Fibroblast of villous mesenchyme (primary cell): ENCODE data around the gene TLE5. TPM values are rescaled to one million over a fixed set of nuclear protein-coding genes. Genes with fewer than 3 reads are reported as not detected.

ENCODE experiments used
- DNase-seq: peaks from one replicate; pipeline ENCODE4 v3.0.0-alpha.2; 2010; ENCODE audit warnings: low read depth
- H3K4me3 ChIP-seq: 2 replicates; pipeline ENCODE4 v1.5.1; 2011; ENCODE audit warnings: low read depth, mild to moderate bottlenecking, low read length
- total RNA-seq: library from RNA; depleted of rRNA; stranded (reverse); fragments of >200 nt; gene quantifications from 2 replicates; pipeline ENCODE4 v1.2.3, GENCODE V29; 2012
- TF ChIP-seq, protein P1 (sequence below): IDR thresholded peaks from 2 replicates; pipeline ENCODE4 v1.5.1; 2012; ENCODE audit warnings: low read depth, mild to moderate bottlenecking, low read length; ENCODE audit not compliant: insufficient read depth

TLE5 gene, protein sequence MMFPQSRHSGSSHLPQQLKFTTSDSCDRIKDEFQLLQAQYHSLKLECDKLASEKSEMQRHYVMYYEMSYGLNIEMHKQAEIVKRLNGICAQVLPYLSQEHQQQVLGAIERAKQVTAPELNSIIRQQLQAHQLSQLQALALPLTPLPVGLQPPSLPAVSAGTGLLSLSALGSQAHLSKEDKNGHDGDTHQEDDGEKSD
- total RNA-seq, result 289 and 301 TPM in 2 replicates

DNA sequence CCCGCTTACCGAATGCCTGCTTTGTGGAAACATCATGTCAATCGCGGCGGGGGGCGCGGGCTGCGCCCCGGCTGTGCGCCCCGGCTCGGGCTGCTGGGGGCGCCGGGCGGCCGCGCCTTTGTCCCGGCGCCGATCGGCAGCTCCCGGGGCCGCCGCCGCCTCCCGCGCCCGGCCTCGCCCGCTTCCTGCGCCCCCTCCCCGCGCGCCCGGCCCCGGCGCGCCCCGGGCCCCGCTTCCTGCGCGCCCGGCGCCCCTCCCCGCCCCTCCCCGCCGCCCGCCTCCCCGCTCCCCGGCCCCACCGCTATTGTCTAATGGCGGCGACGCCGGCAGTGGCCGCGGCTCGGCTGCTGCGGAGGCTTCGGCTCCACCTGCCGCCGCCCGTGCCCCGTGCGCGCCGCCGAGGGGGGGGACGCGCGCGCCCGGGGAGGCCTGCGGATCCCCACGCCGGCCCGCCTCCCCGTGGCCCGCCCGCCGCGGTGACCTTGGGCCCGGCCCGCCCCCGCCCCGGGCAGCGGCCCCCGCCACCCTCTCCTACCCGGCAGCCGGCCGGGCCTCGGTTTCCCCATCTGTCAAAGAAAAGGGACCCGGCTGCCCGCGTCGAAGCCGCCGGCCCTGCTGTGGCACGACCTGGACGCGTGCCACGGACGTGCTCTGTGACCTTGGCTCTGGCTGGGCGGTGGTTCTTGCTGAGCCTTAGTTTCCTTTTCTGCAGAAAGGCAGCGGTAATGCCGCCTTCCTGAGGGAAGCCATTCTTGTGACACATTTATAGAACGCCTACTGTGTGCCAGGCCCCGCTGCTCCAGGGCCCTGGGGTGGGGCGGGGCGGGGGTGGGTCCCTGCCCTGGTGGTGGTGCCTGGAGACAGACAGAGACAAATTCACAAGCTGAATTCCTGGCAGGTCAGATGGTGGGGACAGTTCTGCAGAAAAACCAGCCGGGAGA, at the start of gene TLE5:
Gene TLE5, minus strand, starts transcription at position 331 of the 941 bp plus-strand sequence. Its CDS starts 295 bp downstream, at position 36.
- DNase-seq, result peak; percentile 42
- H3K4me3 ChIP-seq, result peak within 1 kb of the TSS; percentile 85
- TF ChIP-seq, protein P1, sequence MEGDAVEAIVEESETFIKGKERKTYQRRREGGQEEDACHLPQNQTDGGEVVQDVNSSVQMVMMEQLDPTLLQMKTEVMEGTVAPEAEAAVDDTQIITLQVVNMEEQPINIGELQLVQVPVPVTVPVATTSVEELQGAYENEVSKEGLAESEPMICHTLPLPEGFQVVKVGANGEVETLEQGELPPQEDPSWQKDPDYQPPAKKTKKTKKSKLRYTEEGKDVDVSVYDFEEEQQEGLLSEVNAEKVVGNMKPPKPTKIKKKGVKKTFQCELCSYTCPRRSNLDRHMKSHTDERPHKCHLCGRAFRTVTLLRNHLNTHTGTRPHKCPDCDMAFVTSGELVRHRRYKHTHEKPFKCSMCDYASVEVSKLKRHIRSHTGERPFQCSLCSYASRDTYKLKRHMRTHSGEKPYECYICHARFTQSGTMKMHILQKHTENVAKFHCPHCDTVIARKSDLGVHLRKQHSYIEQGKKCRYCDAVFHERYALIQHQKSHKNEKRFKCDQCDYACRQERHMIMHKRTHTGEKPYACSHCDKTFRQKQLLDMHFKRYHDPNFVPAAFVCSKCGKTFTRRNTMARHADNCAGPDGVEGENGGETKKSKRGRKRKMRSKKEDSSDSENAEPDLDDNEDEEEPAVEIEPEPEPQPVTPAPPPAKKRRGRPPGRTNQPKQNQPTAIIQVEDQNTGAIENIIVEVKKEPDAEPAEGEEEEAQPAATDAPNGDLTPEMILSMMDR, result no peak

DNA sequence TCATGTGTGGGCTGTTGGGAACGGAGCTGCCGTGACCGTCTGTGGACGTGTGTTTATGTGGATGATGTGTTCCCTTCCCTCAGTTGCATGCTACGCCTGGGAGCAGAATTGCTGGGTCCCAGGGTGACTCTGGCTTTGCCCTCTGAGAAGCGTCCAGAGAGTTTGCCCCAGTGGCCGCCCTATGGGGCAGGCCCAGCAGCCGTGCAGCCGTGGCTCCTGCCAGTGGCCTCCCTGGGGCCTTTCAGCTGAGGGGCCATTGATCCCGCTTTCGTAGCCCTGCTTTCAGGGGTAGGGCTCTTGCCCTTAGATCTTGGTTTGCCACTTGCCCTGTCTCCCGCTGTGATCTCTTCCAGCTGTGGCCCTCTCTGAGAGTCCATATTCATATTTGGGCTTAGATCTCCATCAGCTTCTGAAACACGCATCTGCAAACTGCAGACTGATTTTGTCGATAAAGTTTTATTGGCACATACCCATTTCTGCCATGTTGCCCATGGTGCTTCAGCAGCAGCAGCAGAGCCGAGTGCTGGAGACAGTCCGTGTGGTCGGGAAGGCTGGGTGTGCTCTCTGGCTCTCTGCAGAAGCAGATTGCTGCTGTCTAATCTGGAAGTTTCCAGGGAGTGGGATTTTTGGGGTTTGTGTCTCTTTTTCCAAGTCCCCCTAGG, 49.4 kb upstream of the TLE5 start:
- TF ChIP-seq, protein P1, result no peak

DNA sequence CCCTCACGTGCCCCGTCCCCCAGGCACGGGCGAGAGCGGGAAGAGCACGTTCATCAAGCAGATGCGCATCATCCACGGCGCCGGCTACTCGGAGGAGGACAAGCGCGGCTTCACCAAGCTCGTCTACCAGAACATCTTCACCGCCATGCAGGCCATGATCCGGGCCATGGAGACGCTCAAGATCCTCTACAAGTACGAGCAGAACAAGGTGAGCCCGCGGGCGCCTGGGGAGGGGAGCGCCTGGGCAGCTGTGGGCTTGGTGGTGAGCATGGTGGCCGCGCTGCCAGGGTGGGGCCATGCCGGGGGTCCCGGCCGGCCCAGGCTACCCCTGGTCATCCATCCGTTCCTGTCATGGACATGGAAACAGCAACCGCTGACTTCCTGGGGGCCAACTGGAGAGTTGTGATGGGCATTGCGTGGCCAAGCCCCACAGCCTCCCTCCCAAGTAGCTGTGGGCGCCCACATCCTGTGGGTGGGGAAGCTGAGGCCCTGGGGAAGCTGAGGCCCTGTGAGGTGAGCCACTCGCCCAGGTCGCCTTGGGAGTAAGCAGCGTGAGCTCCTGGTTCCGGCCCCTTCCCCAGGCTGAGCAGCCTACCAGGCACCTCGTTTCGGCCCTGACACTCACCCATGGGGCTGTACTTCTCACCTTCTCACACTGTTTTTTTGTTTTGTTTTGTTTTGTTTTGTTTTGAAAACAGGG, 48.0 kb upstream of the TLE5 start:
- no peak for DNase-seq
- H3K4me3 ChIP-seq, result no peak overlapping the region
- TF ChIP-seq, protein P1, result no peak

More for the DNA sequence above, 49.4 kb upstream of the TLE5 start:
- no peak for DNase-seq
- H3K4me3 ChIP-seq, result no peak overlapping the region

DNA sequence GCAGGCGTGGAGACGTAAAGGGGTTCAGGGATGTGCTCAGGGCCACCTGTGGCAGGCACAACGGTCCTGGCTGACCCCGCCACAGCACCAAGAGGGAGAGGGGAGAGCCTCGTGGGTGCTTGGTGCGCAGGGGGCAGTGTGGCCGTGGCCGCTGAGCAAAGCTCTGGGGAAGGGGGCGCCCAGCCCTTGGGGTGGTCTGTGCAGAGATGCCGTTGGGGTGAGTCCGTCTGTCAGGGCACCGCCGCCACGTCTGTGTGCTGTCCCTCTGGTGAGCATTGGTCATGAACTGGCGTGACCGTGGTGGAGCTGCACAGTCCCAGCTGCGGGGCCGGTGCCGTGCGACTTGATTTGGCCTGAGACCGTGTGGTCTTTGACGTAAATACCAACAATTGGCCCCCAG, 47.2 kb upstream of the TLE5 start:
- H3K4me3 ChIP-seq, result no peak overlapping the region
- TF ChIP-seq, protein P1, result no peak
- DNase-seq, result no peak

DNA sequence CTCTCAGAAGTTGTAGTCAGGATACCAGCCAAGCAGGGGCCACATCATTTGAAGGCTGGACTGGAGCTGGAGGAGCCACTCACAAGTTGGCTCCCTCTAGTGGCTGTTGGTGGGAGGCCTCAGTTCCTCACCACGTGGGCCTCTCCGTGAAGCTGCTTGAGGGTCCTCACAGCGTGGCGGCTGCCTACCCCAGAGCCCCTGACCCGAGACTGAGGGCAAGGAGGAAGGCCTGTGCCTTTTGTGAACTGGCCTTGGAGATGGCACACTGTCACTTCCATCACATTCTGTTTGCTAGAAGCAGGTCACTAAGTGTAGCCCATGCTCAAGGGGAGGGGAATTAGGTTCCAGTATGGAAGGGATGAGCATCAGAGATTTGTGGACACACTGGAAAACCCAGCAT, 46.5 kb upstream of the TLE5 start:
- peak; percentile 61 for DNase-seq
- TF ChIP-seq, protein P1, result peak; percentile 93
- H3K4me3 ChIP-seq, result no peak overlapping the region

DNA sequence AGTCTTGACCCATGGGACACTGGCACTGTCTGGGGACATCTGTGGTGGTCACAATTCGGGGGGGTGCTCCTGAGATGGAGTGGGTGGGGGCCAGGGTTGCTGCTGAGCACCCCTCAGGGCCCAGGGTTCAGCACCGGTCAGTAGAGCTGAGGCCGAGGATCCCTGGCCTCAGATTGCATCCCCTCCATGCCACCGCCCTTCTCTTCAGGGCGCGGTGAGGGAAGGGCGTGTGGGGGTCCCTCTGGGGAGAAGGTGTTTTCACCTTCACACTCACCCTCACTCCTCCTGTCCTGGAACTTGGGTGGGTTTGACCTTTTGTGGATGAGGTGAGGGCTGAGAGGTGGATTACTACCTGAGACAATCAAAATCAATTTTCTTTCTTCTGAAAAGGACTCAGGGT, 45.4 kb upstream of the TLE5 start:
- no peak overlapping the region for H3K4me3 ChIP-seq
- DNase-seq, result no peak
- TF ChIP-seq, protein P1, result no peak
